SU-DHL-6 (cell line): ENCODE measurements around the gene LAMTOR5.

Experiments
- H2AFZ ChIP-seq: fragments of 200-600 bp; sonication (generic); 2 replicates; pipeline ENCODE4 v1.6.1; 2014; ENCODE audit warnings: low read depth, mild to moderate bottlenecking, moderate library complexity, mixed read lengths, antibody characterized with exemption, low read length; ENCODE audit not compliant: severe bottlenecking
- H3F3A ChIP-seq: fragments of 200-600 bp; shearing (Covaris generic); 2 replicates; pipeline ENCODE4 v1.6.0; 2016; ENCODE audit warnings: antibody characterized with exemption, mild to moderate bottlenecking; ENCODE audit not compliant: insufficient read depth
- H3K27ac ChIP-seq: fragments of 200-600 bp; sonication (generic); 2 replicates; pipeline ENCODE4 v1.5.1; 2016; ENCODE audit warnings: low read depth, mild to moderate bottlenecking, low read length, moderate library complexity, mixed read lengths
- H3K27me3 ChIP-seq: fragments of 200-600 bp; sonication (generic), shearing (Covaris generic); 2 replicates; pipeline ENCODE4 v1.6.0; 2014; ENCODE audit warnings: mild to moderate bottlenecking, low read length
- H3K36me3 ChIP-seq: fragments of 200-600 bp; sonication (generic); 2 replicates; pipeline ENCODE4 v1.6.1; 2014; ENCODE audit warnings: mild to moderate bottlenecking, low read length, mixed read lengths
- H3K4me2 ChIP-seq: fragments of 300-600, 200-600 bp; shearing (Covaris generic), sonication (generic); 2 replicates; pipeline ENCODE4 v1.6.0; 2014; ENCODE audit warnings: low read length, low read depth, mild to moderate bottlenecking; ENCODE audit not compliant: poor library complexity, severe bottlenecking
- H3K4me3 ChIP-seq: fragments of 200-600 bp; sonication (generic); 2 replicates; pipeline ENCODE4 v1.5.1; 2014; ENCODE audit warnings: antibody characterized with exemption, low read length, mild to moderate bottlenecking, mixed read lengths; ENCODE audit not compliant: insufficient read depth, poor library complexity, severe bottlenecking
- H3K79me2 ChIP-seq: fragments of 200-600 bp; sonication (generic); 2 replicates; pipeline ENCODE4 v1.6.1; 2014; ENCODE audit warnings: mild to moderate bottlenecking, low read length, moderate library complexity; ENCODE audit not compliant: insufficient read depth
- H3K9ac ChIP-seq: fragments of 200-600 bp; sonication (generic); 2 replicates; pipeline ENCODE4 v1.7.0; 2014; ENCODE audit warnings: mild to moderate bottlenecking, low read length
- H3K9me2 ChIP-seq: fragments of 200-600 bp; sonication (generic); replicated peaks from 2 replicates; pipeline ENCODE4 v1.6.1; 2014; ENCODE audit warnings: low read length; ENCODE audit not compliant: insufficient read depth
- H3K9me3 ChIP-seq: fragments of 200-600 bp; sonication (generic); 2 replicates; pipeline ENCODE4 v1.6.1; 2014; ENCODE audit warnings: low read length, mixed read lengths; ENCODE audit not compliant: insufficient read depth
- H4K20me1 ChIP-seq: fragments of 200-600 bp; sonication (generic); 2 replicates; pipeline ENCODE4 v1.6.1; 2014; ENCODE audit warnings: low read depth, mild to moderate bottlenecking, antibody characterized with exemption, low read length, moderate library complexity, mixed read lengths
- EZH2phosphoT487 ChIP-seq: fragments of 200-600 bp; sonication (generic), shearing (Covaris generic); conservative IDR thresholded peaks from 2 replicates; pipeline ENCODE4 v1.6.1; 2018; ENCODE audit warnings: mild to moderate bottlenecking, antibody characterized with exemption, low read length, moderate library complexity, mixed read lengths
- TF ChIP-seq, protein P1 (sequence below): fragments of 200-600 bp; sonication (generic); IDR thresholded peaks from one replicate; pipeline ENCODE4 v1.5.1; 2017; ENCODE audit warnings: antibody characterized with exemption, mild to moderate bottlenecking, low read length, moderate library complexity; ENCODE audit not compliant: insufficient read depth, poor library complexity, severe bottlenecking

The LAMTOR5 gene

DNA sequence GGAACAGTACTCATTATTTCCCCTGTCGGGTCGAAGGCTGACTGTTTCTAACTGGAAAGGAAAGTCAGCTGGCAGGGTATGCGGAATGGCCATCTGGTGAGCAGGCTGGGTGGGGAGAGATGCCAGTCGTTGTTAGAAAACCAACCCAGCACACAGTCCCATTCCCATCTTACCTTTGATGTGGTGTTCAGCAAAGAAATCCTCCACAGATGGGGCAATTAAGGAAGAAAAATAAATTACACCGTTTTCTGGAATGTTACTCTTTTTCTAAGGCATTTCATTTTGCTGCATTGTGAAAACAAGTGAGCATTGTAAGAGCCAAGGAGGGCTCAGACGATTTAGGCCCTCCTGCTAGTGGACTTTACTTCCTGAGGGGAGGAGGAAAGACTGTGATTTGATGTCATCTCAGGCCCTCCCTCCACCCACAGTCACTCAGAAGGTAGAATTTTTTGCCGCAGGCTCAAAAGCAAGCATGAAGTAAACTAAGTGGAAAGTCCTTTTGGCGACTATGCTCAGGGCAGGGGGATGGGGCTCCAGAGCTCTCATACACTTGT is 16.7 kb downstream of the LAMTOR5 start, which contains the start of gene SLC16A4:
SLC16A4 (minus strand) TSS at position 335 of the 554 bp plus-strand sequence. CDS start 1,703 bp downstream, outside the sequence.
- Histone ChIP-seq H3K9ac (no peak within 1 kb of the TSS), H3F3A (peaks cover 15% of the 10 kb centered on the region), H3K9me3 (no peaks in the 10 kb centered on the region), H3K9me2 (no peaks in the 10 kb centered on the region), H3K4me2 (no peak within 1 kb of the TSS), H3K27ac (no peak within 1 kb of the TSS), H3K27me3 (no peaks in the 10 kb centered on the region), H4K20me1 (no peaks in the 10 kb centered on the region), H3K79me2 (no peaks in the 10 kb centered on the region), H3K36me3 (no peaks in the 10 kb centered on the region), H2AFZ (no peak within 1 kb of the TSS), H3K4me3 (no peak within 1 kb of the TSS)
- TF ChIP-seq EZH2phosphoT487 = no peak
- TF ChIP-seq, protein P1, sequence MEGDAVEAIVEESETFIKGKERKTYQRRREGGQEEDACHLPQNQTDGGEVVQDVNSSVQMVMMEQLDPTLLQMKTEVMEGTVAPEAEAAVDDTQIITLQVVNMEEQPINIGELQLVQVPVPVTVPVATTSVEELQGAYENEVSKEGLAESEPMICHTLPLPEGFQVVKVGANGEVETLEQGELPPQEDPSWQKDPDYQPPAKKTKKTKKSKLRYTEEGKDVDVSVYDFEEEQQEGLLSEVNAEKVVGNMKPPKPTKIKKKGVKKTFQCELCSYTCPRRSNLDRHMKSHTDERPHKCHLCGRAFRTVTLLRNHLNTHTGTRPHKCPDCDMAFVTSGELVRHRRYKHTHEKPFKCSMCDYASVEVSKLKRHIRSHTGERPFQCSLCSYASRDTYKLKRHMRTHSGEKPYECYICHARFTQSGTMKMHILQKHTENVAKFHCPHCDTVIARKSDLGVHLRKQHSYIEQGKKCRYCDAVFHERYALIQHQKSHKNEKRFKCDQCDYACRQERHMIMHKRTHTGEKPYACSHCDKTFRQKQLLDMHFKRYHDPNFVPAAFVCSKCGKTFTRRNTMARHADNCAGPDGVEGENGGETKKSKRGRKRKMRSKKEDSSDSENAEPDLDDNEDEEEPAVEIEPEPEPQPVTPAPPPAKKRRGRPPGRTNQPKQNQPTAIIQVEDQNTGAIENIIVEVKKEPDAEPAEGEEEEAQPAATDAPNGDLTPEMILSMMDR = no peak

DNA sequence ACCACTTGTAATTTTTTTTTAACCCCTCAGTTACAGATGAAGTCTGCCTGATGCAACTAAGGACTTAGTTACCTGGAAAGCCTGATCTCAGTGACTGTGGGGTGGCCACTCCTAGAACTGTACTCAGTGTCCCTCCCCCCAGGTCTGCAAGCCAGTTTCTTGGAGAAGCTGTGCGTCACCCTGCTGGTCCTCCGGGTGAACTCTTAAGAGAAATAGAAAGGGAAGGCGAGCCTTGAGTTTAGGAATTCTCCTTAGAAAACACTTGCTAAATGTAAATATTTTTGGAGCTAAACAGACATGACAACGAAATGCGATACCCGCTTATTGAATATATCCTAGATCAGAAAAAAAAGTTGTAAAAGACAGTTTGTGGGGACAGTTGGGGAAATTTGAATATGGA is 17.4 kb downstream of the LAMTOR5 start:
- Histone ChIP-seq H4K20me1 (no peaks in the 10 kb centered on the region), H3K36me3 (no peaks in the 10 kb centered on the region), H3K9ac (no peak overlapping the region), H3K9me3 (no peaks in the 10 kb centered on the region), H3K9me2 (no peaks in the 10 kb centered on the region), H2AFZ (no peak overlapping the region), H3K4me3 (no peak overlapping the region), H3K27ac (no peak overlapping the region), H3K4me2 (no peak overlapping the region), H3K27me3 (no peaks in the 10 kb centered on the region), H3K79me2 (no peaks in the 10 kb centered on the region), H3F3A (peaks cover 22% of the 10 kb centered on the region)
- TF ChIP-seq, protein P1 = no peak

DNA sequence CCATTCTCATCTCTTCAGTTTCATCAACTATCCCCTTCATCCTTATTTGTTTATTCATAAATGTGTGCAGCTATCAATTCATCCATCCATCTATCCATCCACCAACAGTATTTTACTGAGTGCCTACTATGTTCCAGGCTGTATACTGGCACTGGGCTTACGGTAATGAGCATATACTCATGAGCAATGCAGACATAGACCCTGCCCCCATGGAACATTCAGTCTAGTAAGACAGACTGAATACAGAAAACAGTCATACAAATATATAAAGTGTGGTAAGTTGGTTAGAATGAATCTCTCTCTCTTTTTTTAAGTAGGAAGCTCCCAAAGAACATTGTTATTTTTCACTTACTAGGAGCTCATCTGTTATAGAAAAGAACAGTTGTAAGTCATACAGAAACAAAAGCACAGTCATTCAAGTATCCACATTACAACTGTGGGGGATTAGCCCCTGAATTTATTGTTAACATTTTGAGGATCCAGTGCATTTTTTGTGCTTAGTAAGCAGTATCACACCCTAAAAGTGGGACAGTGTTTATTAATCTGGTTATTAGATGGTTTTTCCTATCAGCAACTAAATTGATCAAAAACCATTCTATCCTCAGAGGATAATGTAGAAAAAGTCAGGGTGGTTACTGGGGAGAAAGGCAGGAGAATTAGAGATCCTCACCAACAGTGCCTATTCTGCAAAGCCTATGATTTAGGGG is 20.3 kb downstream of the LAMTOR5 start:
- Histone ChIP-seq H3K4me2 (no peak overlapping the region), H3F3A (peaks cover 45% of the 10 kb centered on the region), H3K27ac (no peak overlapping the region), H3K36me3 (no peaks in the 10 kb centered on the region), H3K9me2 (no peaks in the 10 kb centered on the region), H3K4me3 (no peak overlapping the region), H3K27me3 (no peaks in the 10 kb centered on the region), H3K9ac (no peak overlapping the region), H3K9me3 (no peaks in the 10 kb centered on the region), H2AFZ (no peak overlapping the region), H4K20me1 (no peaks in the 10 kb centered on the region), H3K79me2 (no peaks in the 10 kb centered on the region)
- TF ChIP-seq, protein P1 = no peak
- TF ChIP-seq EZH2phosphoT487 = no peak
